ENCODE measurements around the gene ZNF335. TPM values are rescaled to one million over a fixed set of nuclear protein-coding genes. Genes with fewer than 3 reads are reported as not detected.

The ZNF335 gene
- total RNA-seq, 1 donor from 2014 or later: 6.0 TPM

DNA sequence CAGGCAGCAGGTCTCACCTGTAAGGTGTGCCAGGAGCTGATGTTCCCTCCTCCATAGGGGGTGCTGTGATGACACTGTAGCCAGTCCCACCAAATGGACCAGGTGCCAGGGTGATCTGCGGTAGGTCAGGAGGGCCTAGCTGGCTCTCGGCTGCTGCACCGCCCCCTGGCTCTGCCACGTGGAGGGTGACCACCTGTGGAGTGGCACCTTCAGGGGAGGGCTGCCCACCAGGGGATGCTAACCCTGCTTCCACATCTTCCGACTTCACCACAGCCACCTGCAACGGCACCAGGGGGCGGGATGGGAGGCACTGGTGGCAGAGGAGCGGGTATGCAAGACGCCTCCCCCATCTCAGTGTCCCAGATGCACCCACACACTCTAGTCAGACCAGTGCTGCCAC is 18.3 kb downstream of the ZNF335 start:
- no peak for DNase-seq (ENCODE audit: low read depth in 2 of 2)

DNA sequence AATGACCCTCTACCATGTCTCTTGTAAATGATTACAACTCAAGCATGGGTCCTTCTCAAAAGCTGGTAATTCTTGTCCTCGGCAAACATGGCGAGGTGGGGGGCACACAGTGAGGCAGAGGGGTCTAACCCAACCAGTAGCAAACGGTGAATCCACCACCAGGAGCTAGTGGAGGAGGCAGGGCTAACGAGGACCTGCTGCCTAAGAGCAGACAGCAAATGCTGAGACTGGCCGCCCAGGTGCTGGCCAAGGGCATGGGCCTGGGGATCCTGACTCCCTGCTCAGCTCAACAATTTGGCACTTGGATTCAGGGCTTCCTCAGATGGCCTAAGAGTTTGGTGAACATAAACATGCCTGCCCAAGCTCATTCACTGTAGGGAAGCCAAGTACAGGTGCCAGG is 19.1 kb downstream of the ZNF335 start:
- DNase-seq (ENCODE audit: low read depth in 2 of 2): no peak

DNA sequence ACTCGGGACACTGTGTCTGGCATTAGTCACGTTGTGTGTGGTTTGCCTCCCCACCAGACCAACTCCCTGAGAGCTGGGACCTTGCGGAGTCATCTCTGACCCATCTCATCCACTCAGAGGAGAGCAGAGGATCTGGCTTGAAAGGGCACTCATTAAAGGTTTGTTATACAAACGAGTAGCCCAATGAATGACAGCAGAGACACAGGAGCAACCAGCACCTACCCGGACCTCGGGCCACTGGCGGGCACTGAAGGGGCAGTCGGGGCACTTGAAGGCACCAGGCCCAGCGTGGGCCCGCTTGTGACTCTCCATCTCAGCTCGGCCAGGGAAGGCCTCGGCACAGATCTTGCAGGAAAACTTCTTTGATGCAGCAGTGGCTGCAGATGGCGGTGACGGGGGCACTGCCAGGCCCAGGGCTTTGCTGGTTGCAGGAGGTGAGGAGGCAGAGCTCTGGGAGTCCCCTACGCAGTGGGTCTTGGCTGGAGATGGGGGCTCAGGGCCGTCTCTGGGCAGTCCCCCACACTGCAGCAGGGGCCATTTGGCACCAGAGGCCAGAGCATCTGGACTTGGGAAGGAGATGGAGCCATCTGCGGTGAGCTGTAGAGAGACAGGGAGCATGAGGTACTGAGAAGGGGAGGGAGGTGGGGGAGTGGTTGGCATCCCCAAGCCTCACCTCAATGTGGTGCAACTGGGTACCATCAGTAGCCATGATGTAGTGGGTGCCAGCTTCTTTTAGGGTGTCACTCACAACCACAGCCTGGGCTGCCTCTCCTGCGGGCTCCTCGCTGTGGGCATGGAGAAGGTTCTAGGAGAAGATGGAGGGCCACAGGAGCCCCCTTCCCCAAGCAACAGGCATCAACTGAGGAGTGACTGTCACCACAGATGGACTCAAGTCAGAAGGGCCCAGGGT is 19.8 kb downstream of the ZNF335 start:
- DNase-seq (ENCODE audit: low read depth in 2 of 2): no peak

DNA sequence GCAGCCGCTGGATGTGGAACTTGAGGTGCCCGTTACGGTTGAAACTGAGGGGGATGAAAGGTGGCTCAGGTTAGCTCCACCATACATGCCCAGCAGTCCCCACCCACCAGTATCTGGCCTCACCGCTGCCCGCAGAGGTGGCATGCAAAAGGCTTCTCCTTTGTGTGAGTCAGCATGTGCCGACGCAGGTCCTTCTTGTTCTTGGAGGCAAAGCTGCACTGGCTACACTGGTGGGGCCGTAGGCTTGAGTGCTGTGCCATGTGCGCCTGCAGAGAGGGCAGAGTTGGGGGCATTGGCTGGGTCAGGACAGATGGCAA is 21.7 kb downstream of the ZNF335 start:
- DNase-seq (ENCODE audit: low read depth in 2 of 2): no peak

DNA sequence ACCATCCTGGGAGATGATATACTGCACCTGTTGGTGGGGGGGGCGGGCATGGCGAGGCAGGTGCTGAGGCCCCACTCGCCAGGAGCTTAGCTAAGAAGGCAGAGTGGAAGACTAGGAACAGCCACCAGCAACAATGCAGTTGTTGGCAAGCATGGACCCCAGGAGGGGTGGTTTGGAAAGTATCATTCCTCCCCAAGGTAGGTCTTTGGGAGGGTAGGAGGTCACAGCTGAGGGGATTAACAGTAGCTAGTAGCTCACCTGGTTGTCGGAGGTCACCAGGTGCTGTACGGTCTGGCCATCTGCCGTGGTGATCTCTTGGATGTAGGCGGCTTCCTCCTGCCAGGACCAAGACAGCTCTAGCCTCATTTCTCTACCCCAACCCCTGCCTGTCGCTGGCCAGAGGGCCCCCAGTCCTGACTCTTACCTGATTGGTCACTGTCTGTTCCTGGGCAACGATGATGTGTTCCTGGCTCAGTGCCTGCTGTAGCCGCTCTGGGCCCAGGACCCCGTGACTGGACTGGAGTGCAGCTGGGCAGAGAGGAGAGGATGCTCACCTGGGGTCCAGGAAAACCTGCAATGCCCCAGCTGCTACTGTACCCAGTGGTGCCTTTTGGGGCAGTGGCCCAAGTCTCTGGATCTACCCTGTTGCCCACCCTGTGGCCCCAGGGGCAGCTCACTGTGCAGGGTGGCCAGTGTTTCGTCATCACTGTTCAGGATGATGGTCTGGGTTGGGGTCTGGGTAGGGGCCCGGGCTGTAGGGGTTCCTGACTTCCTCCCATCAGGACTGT is 22.3 kb downstream of the ZNF335 start:
- DNase-seq (ENCODE audit: low read depth in 2 of 2): no peak

DNA sequence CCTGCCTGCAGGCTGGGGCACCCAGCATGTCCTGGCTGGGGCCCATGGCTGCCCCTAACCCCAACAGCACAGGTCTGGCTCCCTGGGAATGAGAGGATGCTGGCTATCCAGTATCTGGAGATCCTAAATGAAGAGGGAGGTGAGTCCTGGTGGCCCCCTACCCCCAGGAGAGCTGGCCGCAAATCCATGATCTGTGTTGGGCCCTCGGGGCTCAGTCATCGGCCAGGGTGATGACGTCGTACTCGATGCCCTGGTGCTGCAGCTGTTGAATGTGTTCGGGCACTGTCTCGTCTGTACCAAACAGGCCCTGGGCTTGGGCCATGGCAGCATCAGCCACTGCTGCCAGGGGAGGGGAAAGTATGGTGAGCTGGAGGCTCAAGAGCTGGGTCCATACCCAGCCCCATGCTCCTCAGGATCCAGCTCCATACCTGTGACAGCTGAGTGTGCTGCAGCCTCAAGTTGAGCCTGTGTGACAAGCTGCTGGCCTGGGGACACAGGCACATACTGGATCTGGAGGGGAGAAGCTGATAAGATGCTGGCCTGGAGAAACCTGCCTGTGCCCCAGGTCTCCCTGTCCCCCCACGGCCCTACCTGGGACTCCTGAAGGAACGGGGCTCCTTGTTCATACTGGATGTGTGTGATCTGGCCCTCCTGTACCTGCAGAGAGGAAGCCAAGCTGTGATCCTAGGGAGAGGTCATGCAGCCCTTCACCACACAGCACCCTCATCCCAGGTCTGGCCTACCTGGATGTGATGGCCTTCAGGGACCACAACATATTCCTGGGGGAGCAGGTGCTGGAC is 23.1 kb downstream of the ZNF335 start:
- no peak for DNase-seq (ENCODE audit: low read depth in 2 of 2)

DNA sequence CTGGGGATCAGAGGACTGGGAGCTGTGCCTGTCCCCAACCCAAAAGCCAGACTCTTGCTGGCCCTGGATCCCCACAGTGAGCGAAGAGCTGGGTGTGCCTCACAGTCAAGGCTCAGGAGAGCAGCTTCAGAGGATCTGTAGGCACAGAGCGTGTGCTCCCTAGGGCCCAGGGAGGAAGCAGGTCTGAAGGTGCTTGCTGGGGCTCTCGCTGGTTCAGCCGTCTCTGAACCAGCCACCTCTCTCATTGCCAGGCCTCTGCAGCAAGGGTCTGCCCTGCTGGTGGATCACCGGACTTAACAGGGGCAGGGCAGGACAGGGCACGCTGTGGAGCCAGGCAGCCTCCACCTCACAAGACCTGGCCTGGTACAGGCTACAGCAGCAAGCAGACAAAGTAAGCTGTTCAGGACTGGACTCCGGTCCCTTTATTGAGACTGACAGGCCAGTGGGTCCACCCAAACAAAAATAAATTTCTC is 23.7 kb downstream of the ZNF335 start:
- no peak for DNase-seq (ENCODE audit: low read depth in 2 of 2)

DNA sequence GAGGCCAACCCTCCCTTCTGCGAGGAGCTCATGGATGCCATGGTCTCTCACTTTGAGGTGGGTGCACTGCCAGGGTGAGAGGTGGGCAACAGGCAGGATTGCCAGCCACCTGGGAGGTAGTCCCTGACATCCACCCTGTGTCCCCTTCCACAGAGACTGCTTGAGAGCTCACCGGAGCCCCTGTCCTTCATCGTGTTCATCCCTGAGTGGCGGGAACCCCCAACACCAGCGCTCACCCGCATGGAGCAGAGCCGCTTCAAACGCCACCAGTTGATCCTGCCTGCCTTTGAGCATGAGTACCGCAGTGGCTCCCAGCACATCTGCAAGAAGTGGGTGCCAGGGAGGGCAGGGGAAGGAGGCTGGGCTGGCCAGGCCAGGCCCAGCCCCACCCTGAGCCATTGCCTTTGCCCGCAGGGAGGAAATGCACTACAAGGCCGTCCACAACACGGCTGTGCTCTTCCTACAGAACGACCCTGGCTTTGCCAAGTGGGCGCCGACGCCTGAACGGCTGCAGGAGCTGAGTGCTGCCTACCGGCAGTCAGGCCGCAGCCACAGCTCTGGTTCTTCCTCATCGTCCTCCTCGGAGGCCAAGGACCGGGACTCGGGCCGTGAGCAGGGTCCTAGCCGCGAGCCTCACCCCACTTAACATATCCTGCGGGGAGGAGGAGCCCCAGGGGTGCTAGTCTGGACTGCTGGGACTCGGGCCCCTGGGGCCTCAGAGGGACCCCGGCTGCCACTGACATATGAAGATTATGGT is 24.7 kb downstream of the ZNF335 start:
- DNase-seq (ENCODE audit: low read depth in 2 of 2): no peak

DNA sequence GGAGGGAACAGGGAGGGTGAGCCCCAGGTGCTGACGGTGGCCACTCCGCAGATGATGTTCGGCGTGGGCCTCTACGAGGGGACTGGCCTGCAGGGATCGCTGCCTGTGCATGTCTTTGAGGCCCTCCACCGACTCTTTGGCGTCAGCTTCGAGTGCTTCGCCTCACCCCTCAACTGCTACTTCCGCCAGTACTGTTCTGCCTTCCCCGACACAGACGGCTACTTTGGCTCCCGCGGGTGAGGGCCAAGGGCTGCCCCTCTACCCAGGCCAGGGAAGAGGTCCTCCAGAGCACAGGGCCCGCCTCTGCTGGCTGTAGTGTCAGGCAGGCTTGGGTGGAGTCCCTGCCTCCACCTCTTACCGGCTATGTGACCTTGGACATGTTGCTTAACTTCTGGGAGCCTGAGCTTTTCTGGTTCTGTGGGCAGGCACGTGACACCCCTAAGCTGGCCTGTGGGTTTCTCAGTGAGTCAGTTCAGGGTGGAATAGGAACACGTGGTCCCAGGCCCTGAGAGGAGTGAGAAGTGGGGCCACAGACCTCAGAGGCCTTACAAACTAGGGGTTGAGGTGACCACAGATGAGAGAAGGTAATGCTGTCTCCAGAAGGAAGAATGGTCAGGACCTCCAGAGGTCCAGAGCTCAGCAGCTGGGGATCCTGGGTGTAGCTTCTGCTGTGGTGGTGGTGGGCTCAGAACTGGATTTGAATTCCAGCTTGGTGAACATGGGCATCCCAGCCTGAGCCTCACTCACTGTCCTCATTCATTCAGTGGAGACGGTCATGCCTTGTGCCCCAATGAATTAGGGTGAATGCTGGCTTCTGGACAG is 25.6 kb downstream of the ZNF335 start:
- DNase-seq (ENCODE audit: low read depth in 2 of 2): no peak

DNA sequence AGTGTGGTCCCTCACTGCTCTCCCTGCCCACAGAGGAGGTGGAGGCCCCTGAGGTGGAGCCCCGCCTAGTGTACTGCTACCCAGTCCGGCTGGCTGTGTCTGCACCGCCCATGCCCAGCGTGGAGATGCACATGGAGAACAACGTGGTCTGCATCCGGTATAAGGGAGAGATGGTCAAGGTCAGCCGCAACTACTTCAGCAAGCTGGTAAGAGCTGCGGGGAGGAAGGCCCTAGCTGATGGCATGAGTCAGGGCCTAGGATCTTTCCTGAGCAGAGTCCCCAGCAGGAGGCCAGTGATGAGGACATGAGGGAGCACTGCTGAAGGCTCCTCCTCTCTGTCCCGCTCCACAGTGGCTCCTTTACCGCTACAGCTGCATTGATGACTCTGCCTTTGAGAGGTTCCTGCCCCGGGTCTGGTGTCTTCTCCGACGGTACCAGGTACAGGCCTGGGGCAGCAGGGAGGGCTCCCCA is 26.3 kb downstream of the ZNF335 start:
- DNase-seq (ENCODE audit: low read depth in 2 of 2): no peak

DNA sequence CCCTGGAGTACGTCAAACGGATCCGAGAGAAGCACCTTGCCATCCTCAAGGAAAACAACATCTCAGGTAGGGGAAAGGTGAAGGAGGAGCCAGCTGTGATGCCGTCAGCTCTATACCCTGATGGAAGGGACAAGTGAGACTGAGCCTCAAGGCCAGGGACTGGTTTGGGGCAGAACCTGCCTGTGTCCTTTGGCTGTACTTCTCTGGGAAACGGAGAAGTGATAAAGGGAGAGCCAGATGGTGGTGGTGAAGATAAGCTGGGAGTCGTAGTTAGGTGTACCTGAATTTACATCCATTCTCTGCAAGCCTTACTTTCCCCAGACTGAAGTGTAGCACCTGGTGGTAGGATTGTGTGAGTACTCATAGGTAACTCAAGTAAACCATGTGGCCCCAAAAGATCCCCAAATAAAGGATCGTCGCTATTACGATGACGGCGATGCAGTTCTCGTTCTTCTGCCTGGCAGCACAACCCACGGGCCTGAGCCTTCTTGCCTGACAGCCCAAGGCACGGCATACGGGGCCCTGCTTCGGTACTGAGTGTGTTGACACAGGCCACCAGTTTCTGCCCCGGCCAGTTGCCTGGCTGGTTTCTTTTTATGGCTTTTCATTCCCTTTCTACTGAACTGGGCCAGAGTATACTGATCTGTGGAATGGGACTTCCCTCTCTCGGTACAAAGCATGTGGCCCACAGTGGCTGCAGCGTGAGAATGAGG is 26.9 kb downstream of the ZNF335 start:
- DNase-seq (ENCODE audit: low read depth in 2 of 2): no peak

DNA sequence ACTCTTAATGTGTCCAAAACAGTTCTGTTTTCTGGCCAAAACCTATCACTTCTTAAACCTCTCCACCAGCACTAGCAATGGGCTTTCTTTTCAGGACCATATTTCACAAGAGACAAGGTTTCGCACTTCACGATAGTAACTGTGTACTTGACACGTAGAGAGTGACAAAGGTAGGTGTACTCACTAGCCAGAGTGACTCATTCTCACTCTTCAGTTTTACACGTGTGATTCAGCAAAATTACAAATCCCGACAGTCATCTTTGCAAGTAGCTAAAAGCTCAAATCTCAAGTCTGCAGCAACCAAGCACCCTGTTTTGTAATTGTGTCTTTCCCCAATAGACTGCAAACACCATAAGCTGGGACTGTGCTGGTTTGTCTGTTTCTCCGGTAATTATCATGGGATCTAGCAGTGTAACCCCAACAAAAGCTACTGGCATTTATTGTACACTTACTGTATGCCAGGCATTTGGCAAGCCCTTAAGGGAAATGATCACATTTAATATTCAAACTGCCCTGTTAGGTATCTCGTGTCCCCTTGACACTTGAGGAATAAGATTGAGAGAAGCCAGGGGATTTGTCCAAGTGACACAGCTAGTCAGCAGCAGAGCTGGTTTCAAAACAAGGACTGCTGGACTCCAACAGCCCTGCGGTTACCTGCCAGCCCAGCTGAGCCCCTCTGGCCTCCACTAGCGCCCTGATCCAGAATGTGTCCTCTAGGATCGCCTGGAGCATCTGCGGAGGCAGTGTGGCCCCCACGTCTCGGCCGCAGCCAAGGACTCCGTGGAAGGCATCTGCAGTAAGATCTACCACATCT is 27.6 kb downstream of the ZNF335 start:
- DNase-seq (ENCODE audit: low read depth in 2 of 2): no peak

DNA sequence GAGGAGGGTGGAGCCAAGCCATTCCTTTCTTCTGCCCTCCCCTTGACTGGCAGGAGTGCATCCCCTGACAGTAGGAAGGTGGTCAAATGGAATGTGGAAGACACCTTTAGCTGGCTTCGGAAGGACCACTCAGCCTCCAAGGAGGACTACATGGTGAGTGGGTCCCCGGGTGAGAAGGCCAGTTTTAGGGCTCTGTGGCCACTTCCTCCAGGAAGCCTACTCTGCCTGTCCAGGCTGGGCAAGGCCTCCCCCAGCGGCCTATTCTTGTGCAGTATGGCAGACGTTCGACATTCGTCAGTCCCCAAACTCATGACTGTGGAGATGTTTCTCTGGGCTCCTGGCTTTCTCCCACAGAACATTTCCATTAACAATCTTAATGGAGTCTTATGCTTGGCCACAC is 28.4 kb downstream of the ZNF335 start:
- no peak for DNase-seq (ENCODE audit: low read depth in 2 of 2)

DNA sequence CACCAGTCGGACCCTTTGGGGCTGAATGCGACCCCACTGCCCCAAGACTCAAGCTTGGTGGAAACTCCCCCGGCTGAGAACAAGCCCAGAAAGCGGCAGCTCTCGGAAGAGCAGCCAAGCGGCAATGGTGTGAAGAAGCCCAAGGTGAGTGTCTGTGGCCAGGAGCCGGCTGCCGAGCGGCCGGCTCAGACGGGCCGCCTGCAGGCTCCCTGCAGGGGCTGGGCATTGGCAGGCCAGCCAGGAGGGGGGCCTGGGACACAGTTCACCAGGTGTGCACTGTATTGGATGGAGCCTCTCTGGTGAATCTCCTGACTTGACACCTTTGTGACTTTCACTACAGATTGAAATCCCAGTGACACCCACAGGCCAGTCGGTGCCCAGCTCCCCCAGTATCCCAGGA is 31.5 kb downstream of the ZNF335 start:
- no peak for DNase-seq (ENCODE audit: low read depth in 2 of 2)

DNA sequence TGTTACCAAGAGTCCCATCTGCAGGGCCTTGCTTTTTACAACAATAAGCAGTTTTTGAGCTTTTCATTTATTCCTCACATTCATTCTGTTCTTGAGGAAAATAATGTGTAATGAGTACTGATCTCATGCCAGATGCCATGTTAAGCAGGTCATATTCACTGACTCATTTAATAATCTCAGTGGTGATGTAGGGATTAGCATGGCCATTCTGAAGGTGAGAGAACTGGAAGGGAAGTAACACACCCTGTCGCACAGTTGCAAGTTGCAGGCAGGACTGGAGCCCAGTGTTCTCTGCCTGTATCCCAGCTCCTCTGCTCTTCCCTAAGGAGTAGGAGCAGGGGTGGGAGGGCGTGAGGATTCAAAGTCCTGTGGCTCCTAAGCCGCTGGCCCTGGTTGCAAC is 31.9 kb downstream of the ZNF335 start:
- DNase-seq (ENCODE audit: low read depth in 2 of 2): no peak

DNA sequence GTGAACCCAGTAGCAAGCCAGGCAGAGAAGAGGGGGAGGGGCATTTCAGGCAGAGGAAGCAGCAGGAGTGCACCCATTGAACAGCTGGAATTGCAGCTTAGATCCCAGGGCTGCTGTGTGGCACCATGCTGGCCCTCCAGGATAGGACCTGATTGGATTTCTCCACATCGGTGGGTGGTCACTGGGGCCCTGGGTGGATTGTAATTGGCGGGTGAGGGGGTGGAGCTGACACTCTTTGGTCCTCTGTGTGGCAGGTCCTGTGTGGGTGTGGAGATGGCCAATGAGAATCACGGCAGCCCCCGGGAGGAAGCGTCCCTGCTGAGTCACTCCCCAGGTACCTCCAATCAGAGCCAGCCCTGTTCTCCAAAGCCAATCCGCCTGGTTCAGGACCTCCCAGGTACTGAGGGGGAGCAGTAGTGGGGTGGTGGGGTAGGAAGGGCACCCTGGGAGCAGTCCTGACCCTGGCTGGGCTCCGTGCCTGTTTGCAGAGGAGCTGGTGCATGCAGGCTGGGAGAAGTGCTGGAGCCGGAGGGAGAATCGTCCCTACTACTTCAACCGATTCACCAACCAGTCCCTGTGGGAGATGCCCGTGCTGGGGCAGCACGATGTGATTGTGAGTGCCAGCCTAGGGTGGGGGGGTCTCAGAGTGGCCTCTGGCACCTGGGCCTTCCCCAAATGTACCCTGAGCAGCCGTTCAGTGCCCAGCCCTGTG is 33.1 kb downstream of the ZNF335 start:
- DNase-seq (ENCODE audit: low read depth in 2 of 2): no peak

DNA sequence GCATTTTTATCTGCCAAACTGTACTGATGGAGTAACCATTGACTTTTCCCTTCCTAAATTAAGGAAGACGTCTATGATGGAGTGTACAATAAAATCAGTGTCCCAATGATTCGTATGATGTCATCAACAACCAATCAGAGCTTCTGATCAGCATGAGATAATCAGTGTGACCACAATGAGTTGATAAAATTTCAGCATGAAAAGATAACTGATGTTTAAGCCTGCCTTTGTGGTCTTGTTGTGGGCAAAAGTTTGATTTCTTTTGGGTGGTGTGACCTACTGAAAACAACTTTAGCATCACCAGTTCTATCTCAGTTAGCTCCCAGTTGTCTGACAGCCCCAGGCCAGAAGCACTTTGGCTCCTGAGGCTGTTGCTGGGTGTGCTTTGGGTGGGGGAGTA is 34.2 kb downstream of the ZNF335 start:
- no peak for DNase-seq (ENCODE audit: low read depth in 2 of 2)

DNA sequence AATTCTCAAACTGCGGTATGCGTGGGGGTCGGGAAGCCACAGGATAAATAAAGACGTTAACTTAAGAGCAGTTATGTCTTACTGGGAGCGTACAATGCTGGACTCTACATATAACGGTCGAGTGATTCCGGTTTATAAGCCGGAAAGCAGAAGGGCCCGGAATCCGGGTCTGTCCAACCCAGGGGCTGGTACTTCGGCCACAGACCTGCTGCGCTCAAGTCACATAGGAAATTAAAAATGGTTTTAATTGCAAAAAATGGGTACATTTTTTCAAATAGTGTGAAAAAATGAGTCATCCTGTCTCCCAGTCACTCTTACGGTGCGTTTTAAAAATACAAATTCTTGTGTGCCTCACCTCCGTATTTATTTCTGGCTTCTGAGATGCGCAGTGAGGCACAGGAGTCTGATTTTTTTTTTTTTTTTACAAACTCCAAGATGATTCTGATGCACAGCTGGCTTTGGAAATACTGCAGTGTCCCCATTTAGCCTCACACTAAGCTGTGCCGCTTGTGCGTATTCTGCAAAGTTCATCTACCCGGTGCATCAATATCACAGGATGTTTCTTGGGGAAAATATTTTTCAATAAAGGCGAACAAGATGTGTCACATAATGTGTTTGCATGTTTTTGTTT is 36.5 kb downstream of the ZNF335 start:
- no peak for DNase-seq (ENCODE audit: low read depth in 2 of 2)
